Keratinocyte (primary cell): ENCODE results near the gene TRIM64. TPM values are rescaled to one million over a fixed set of nuclear protein-coding genes. Genes with fewer than 3 reads are reported as not detected.

Experiments
- polyA plus RNA-seq, 5 experiments: library from polyadenylated mRNA; depleted of rRNA in 3 of 5; stranded (reverse) in 3 of 5; stranded (forward) in 1 of 5; unstranded in 1 of 5; fragments of >200 nt; gene quantifications; 1 replicate in 1 of 5; 2 replicates in 3 of 5; 3 replicates in 1 of 5; pipeline versions ENCODE4 v1.2.1 to v1.2.3, GENCODE V29; 2011 to 2012; ENCODE audit warnings: missing spikeins in 2 of 5, low read depth in 1 of 5, low replicate concordance in 1 of 5
- small RNA-seq, 3 experiments: library from RNA; depleted of rRNA; stranded (forward); fragments of <200 nt; gene quantifications; one replicate each; pipeline ENCODE3, GENCODE V24; 2012; ENCODE audit warnings: low read depth in 3 of 3, low replicate concordance in 1 of 3; ENCODE audit not compliant: insufficient read length in 3 of 3

TRIM64 gene
- polyA plus RNA-seq, 1 donor (not counting 4 experiments of a cell fraction or from before 2014, with no cell fraction given), result not detected

Small RNA genes lying within 50 kb of the gene (small RNA-seq; reads per million reads assigned to genes)
- 0 reads per million in 3 experiments for gene AP004607.1

Other genes with a start within 250 kb of the TRIM64 start
- not detected in 3 replicates for gene TRIM49, start 157.5 kb upstream of the TRIM64 start, polyA plus RNA-seq
- gene TRIM64B, start 87.5 kb upstream of the TRIM64 start, polyA plus RNA-seq, result not detected in 3 replicates
- gene TRIM49D1, start 43.8 kb upstream of the TRIM64 start, polyA plus RNA-seq, result not detected in 3 replicates
- gene TRIM49D2, start 42.0 kb upstream of the TRIM64 start, polyA plus RNA-seq, result not detected in 3 replicates
- gene TRIM49C, start 65.1 kb downstream of the TRIM64 start, polyA plus RNA-seq, result not detected in 3 replicates
- gene UBTFL1, start 119.9 kb downstream of the TRIM64 start, polyA plus RNA-seq, result not detected in 3 replicates
- gene NAALAD2, start 168.6 kb downstream of the TRIM64 start, polyA plus RNA-seq, result not detected in 3 replicates